H1 (cell line): Measurements from ENCODE around the gene CDYL. TPM values are rescaled to one million over a fixed set of nuclear protein-coding genes. Genes with fewer than 3 reads are reported as not detected.

Source experiments
- CTCF ChIA-PET: fragments of 300-600 bp; sonication (Branson Sonifier 250); formaldehyde crosslinking; loops from one replicate; lab custom pipeline; 2021; ENCODE audit not compliant: partially characterized antibody; lab: Charles Lee
- POLR2A ChIA-PET: fragments of 300-600 bp; sonication (Branson Sonifier 250); formaldehyde crosslinking; loops from one replicate; lab custom pipeline; 2021; ENCODE audit warnings: inconsistent platforms; ENCODE audit not compliant: partially characterized antibody; lab: Charles Lee
- DNase-seq, 2 experiments: peaks; one replicate each; pipeline versions ENCODE4 v3.0.0 to v3.0.0-alpha.2; 2010 to 2022; ENCODE audit warnings: low spot score in 2 of 2, low read depth in 1 of 2, mixed read lengths in 1 of 2
- FAIRE-seq: peaks from 2 replicates; lab custom pipeline; 2011; peaks lifted over from hg19 to GRCh38; lab: Jason Lieb, UNC
- H2AFZ ChIP-seq: 2 replicates; pipeline ENCODE4 v1.8.1; 2012; ENCODE audit warnings: low read length, inconsistent platforms
- H2AK5ac ChIP-seq: 2 replicates; pipeline ENCODE4 v1.6.1; 2013; ENCODE audit warnings: low read depth, low read length
- H2BK120ac ChIP-seq: replicated peaks from 2 replicates; pipeline ENCODE3; 2013; ENCODE audit warnings: low read depth, low read length, inconsistent platforms
- H2BK12ac ChIP-seq: 2 replicates; pipeline ENCODE4 v1.6.1; 2013; ENCODE audit warnings: low read depth, low read length
- H2BK15ac ChIP-seq: 2 replicates; pipeline ENCODE4 v1.6.1; 2013; ENCODE audit warnings: low read length
- H2BK20ac ChIP-seq: 2 replicates; pipeline ENCODE4 v1.6.1; 2013; ENCODE audit warnings: low read length
- H2BK5ac ChIP-seq: 2 replicates; pipeline ENCODE4 v1.6.1; 2013; ENCODE audit warnings: low read depth, low read length
- H3K14ac ChIP-seq: 2 replicates; pipeline ENCODE4 v1.6.1; 2013; ENCODE audit warnings: inconsistent platforms; ENCODE audit not compliant: insufficient read length
- H3K18ac ChIP-seq: 2 replicates; pipeline ENCODE4 v1.6.1; 2013; ENCODE audit warnings: low read length; ENCODE audit errors: extremely low read depth
- H3K23ac ChIP-seq: 2 replicates; pipeline ENCODE4 v1.6.1; 2013; ENCODE audit warnings: inconsistent platforms; ENCODE audit not compliant: insufficient read length
- H3K23me2 ChIP-seq: 2 replicates; pipeline ENCODE4 v1.6.1; 2013; ENCODE audit warnings: low read depth, low read length
- H3K27ac ChIP-seq: 2 replicates; pipeline ENCODE4 v1.6.1; 2011; ENCODE audit warnings: low read depth, low read length, inconsistent platforms
- H3K27me3 ChIP-seq, 4 experiments: replicated peaks in 1 of 4; 1 replicate in 1 of 4; 2 replicates in 3 of 4; pipeline versions ENCODE4 v1.6.1 to v1.8.1; 2011 to 2013; ENCODE audit warnings: low read length in 3 of 4, mild to moderate bottlenecking in 3 of 4, inconsistent platforms in 2 of 4, mixed read lengths in 2 of 4, moderate library complexity in 1 of 4; ENCODE audit not compliant: control insufficient read depth in 3 of 4, insufficient read depth in 3 of 4; ENCODE audit errors: extremely low read depth in 1 of 4
- H3K36me3 ChIP-seq, 4 experiments: 2 replicates each; pipeline versions ENCODE4 v1.6.1 to v1.8.1; 2011 to 2013; ENCODE audit warnings: mild to moderate bottlenecking in 4 of 4, low read length in 3 of 4, moderate library complexity in 2 of 4, control low read depth in 1 of 4, inconsistent platforms in 1 of 4; ENCODE audit not compliant: insufficient read depth in 4 of 4, control insufficient read depth in 2 of 4
- H3K4ac ChIP-seq: replicated peaks from 2 replicates; pipeline ENCODE3; 2013; ENCODE audit warnings: low read length, low read depth, mixed read lengths, inconsistent platforms; ENCODE audit not compliant: insufficient read length
- H3K4me1 ChIP-seq, 4 experiments: replicated peaks in 1 of 4; 1 replicate in 1 of 4; 2 replicates in 3 of 4; pipeline versions ENCODE4 v1.6.1 to v1.8.1; 2011 to 2013; ENCODE audit warnings: low read length in 3 of 4, inconsistent platforms in 2 of 4, mixed read lengths in 1 of 4; ENCODE audit not compliant: insufficient read depth in 4 of 4, control insufficient read depth in 3 of 4
- H3K4me2 ChIP-seq, 2 experiments: 2 replicates each; pipeline versions ENCODE4 v1.6.1 to v1.8.1; 2011 to 2013; ENCODE audit warnings: low read depth in 2 of 2, low read length in 2 of 2, control low read depth in 1 of 2, inconsistent platforms in 1 of 2, mild to moderate bottlenecking in 1 of 2; ENCODE audit not compliant: insufficient read depth in 1 of 2
- H3K4me3 ChIP-seq, 4 experiments: fragments of 200-600, 300-600 bp in 1 of 4; sonication (generic), shearing (Covaris generic), sonication (Bioruptor Twin) in 1 of 4; 2 replicates each; pipeline versions ENCODE4 v1.5.1 to v1.8.1; 2011 to 2016; ENCODE audit warnings: low read length in 4 of 4, low read depth in 3 of 4, control low read depth in 2 of 4, inconsistent platforms in 2 of 4, mild to moderate bottlenecking in 2 of 4, mixed read lengths in 1 of 4, moderate library complexity in 1 of 4; ENCODE audit not compliant: insufficient read depth in 2 of 4; ENCODE audit errors: extremely low read depth in 1 of 4
- H3K56ac ChIP-seq: replicated peaks from 2 replicates; pipeline ENCODE3; 2013; ENCODE audit warnings: low read depth, mild to moderate bottlenecking, mixed read lengths, low read length, inconsistent platforms; ENCODE audit not compliant: insufficient read length
- H3K79me1 ChIP-seq: 2 replicates; pipeline ENCODE4 v1.6.1; 2013; ENCODE audit warnings: low read depth, low read length, control low read depth
- H3K79me2 ChIP-seq, 2 experiments: 2 replicates each; pipeline versions ENCODE4 v1.6.1 to v1.8.1; 2012 to 2013; ENCODE audit warnings: low read length in 2 of 2, mild to moderate bottlenecking in 2 of 2, inconsistent platforms in 1 of 2; ENCODE audit not compliant: insufficient read depth in 2 of 2, control insufficient read depth in 1 of 2
- H3K9ac ChIP-seq, 4 experiments: replicated peaks in 1 of 4; 1 replicate in 1 of 4; 2 replicates in 3 of 4; pipeline versions ENCODE4 v1.6.1 to v1.8.1; 2011 to 2013; ENCODE audit warnings: low read depth in 3 of 4, low read length in 3 of 4, control low read depth in 2 of 4, mild to moderate bottlenecking in 2 of 4, moderate library complexity in 2 of 4, inconsistent platforms in 1 of 4; ENCODE audit errors: extremely low read depth in 1 of 4
- H3K9me3 ChIP-seq, 2 experiments: 2 replicates each; pipeline versions ENCODE4 v1.6.1 to v1.8.1; 2012 to 2013; ENCODE audit warnings: mild to moderate bottlenecking in 2 of 2, moderate library complexity in 2 of 2, control low read depth in 1 of 2, inconsistent platforms in 1 of 2, low read depth in 1 of 2, low read length in 1 of 2, mixed read lengths in 1 of 2; ENCODE audit not compliant: insufficient read depth in 2 of 2
- H4K20me1 ChIP-seq, 2 experiments: replicated peaks in 1 of 2; 2 replicates each; pipeline versions ENCODE3 to v1.8.1; 2011 to 2013; ENCODE audit warnings: inconsistent platforms in 2 of 2, low read length in 2 of 2, mild to moderate bottlenecking in 1 of 2; ENCODE audit not compliant: insufficient read depth in 2 of 2, control insufficient read depth in 1 of 2
- H4K5ac ChIP-seq: 2 replicates; pipeline ENCODE4 v1.6.1; 2013; ENCODE audit warnings: low read length, low read depth, mixed read lengths, inconsistent platforms; ENCODE audit not compliant: insufficient read length
- H4K8ac ChIP-seq: 2 replicates; pipeline ENCODE4 v1.8.0; 2013; ENCODE audit warnings: mild to moderate bottlenecking, moderate library complexity, low read length, inconsistent platforms; ENCODE audit not compliant: insufficient read depth; ENCODE audit errors: extremely low read depth
- H4K91ac ChIP-seq: replicated peaks from 2 replicates; pipeline ENCODE3; 2013; ENCODE audit warnings: low read length, mixed read lengths, inconsistent platforms; ENCODE audit not compliant: insufficient read length
- EZH2 ChIP-seq: fragments of 200-600 bp; sonication (generic); IDR thresholded peaks from 2 replicates; pipeline ENCODE4 v1.7.1; 2012; ENCODE audit warnings: low read depth, mild to moderate bottlenecking, moderate library complexity, low read length, inconsistent platforms; ENCODE audit not compliant: severe bottlenecking
- SP1 ChIP-seq: IDR thresholded peaks from 2 replicates; pipeline ENCODE4 v1.6.1; 2011; ENCODE audit warnings: low read depth, low read length
- TAF1 ChIP-seq: IDR thresholded peaks from 2 replicates; pipeline ENCODE4 v1.6.1; 2011; ENCODE audit warnings: mild to moderate bottlenecking, low read depth, low read length
- WGBS, 2 experiments: shearing (Covaris generic) in 1 of 2; methylation state at CpG; one replicate each; pipeline versions ENCODE4 v1.1.6 to v1.1.7; 2013 to 2015; ENCODE audit warnings: low lambda C conversion rate in 2 of 2, mixed read lengths in 2 of 2, inconsistent platforms in 1 of 2, low coverage in 1 of 2, missing lambda C conversion rate in 1 of 2; ENCODE audit not compliant: insufficient replicate concordance in 2 of 2, insufficient coverage in 1 of 2, insufficient read length in 1 of 2; ENCODE audit errors: extremely low coverage in 1 of 2, missing lambda C conversion rate in 1 of 2; 5-methylcytosine and 5-hydroxymethylcytosine counted together
- polyA plus RNA-seq, 7 experiments: library from polyadenylated mRNA; depleted of rRNA in 3 of 7; stranded (reverse) in 5 of 7; unstranded in 2 of 7; fragments of >200 nt in 5 of 7; fragments of 200-250 nt in 2 of 7; gene quantifications; 1 replicate in 5 of 7; 2 replicates in 1 of 7; 4 replicates in 1 of 7; pipeline versions ENCODE4 v1.2.1 to v1.2.3, GENCODE V29; 2011 to 2013; ENCODE audit warnings: missing spikeins in 2 of 7, mixed read lengths in 2 of 7
- total RNA-seq: library from RNA; stranded (reverse); fragmentation: NEBNext Ultra II Directional; extraction: Animal tissue kit (Norgen Biotek cat#: 25700); gene quantifications from 2 replicates; pipeline ENCODE4 v1.2.1, GENCODE V29; 2021

Gene CDYL
- total and polyA plus RNA-seq, 2 of the 8 experiments (the other 6 are each of a cell fraction or from before 2014, with no cell fraction given), result 56.4 to 119 TPM

- H3K9ac ChIP-seq, result no peak overlapping the region
- no peak overlapping the region for H2BK12ac ChIP-seq
- H2AFZ ChIP-seq, result no peak overlapping the region
- H3K56ac ChIP-seq, result no peak overlapping the region
- H2AK5ac ChIP-seq, result no peak overlapping the region
- H4K91ac ChIP-seq, result no peak overlapping the region
- 0 out of 8 replicates have a peak, but pooled peaks cover 0 to 3% (median 0%) of the 10 kb centered on the region in 4 experiments for H3K36me3 ChIP-seq
- no peak overlapping the region for H3K14ac ChIP-seq
- TF ChIP-seq EZH2 (no peak), TAF1 (no peak), SP1 (no peak)
- 86% methylated on average over 3 of the region's 3 CpGs; no CpG with 5 or more reads in 1 of the 2 experiments for WGBS, 2 experiments
- H4K8ac ChIP-seq, result no peak overlapping the region
- H3K4me1 ChIP-seq, result no peaks in the 10 kb centered on the region
- H3K4ac ChIP-seq, result no peak overlapping the region
- DNase-seq (no peak), FAIRE-seq (no peak)
- no peaks in the 10 kb centered on the region for H3K9me3 ChIP-seq
- H3K79me1 ChIP-seq, result no peaks in the 10 kb centered on the region
- no peak overlapping the region for H3K23ac ChIP-seq
- H4K20me1 ChIP-seq, result no peaks in the 10 kb centered on the region
- ChIA-PET CTCF (interaction anchor here (0.9 to 1.1 kb wide), 2 partner anchors 9 to 149 kb away, joined by 3 to 4 read pairs; partner anchors contain the start of gene RPP40), POLR2A (no interaction called here)
- H3K4me3 ChIP-seq, result no peak overlapping the region
- H3K4me2 ChIP-seq, result no peak overlapping the region
- H4K5ac ChIP-seq, result no peak overlapping the region
- no peak overlapping the region for H3K18ac ChIP-seq
- H2BK120ac ChIP-seq, result no peak overlapping the region
- no peak overlapping the region for H2BK15ac ChIP-seq
- H3K27me3 ChIP-seq, result no peaks in the 10 kb centered on the region
- H3K23me2 ChIP-seq, result no peaks in the 10 kb centered on the region
- H3K79me2 ChIP-seq, result no peaks in the 10 kb centered on the region
- H3K27ac ChIP-seq, result no peak overlapping the region
- no peak overlapping the region for H2BK5ac ChIP-seq
- no peak overlapping the region for H2BK20ac ChIP-seq
These were observed 218.5 kb downstream of the CDYL start for GRCh38 chr6:4994741-4995140.
